SJCRH30 (cell line): Measurements from ENCODE around the gene ANO4. TPM values are rescaled to one million over a fixed set of nuclear protein-coding genes. Genes with fewer than 3 reads are reported as not detected.

ENCODE experiments used
- DNase-seq, 2 experiments: peaks; one replicate each; pipeline ENCODE4 v3.0.0-alpha.2; 2015 to 2020
- H3K27ac ChIP-seq: fragments of 250-450 bp; sonication (Bioruptor Pico); 2 replicates; pipeline ENCODE4 v1.5.1; 2020; ENCODE audit warnings: mild to moderate bottlenecking, moderate library complexity
- H3K27me3 ChIP-seq: fragments of 250-450 bp; sonication (Bioruptor Pico); 2 replicates; pipeline ENCODE4 v1.5.1; 2020; ENCODE audit warnings: mild to moderate bottlenecking, moderate library complexity
- H3K36me3 ChIP-seq: fragments of 250-450 bp; sonication (Bioruptor Pico); 2 replicates; pipeline ENCODE4 v1.5.1; 2020; ENCODE audit warnings: mild to moderate bottlenecking, moderate library complexity
- H3K4me1 ChIP-seq: fragments of 250-450 bp; sonication (Bioruptor Pico); 2 replicates; pipeline ENCODE4 v1.5.1; 2020; ENCODE audit warnings: mild to moderate bottlenecking, moderate library complexity
- H3K4me3 ChIP-seq: fragments of 250-450 bp; sonication (Bioruptor Pico); 2 replicates; pipeline ENCODE4 v1.5.1; 2020; ENCODE audit warnings: mild to moderate bottlenecking, moderate library complexity
- H3K9me3 ChIP-seq: fragments of 250-450 bp; sonication (Bioruptor Pico); replicated peaks from 2 replicates; pipeline ENCODE4 v1.5.1; 2020; ENCODE audit warnings: mild to moderate bottlenecking, moderate library complexity
- total RNA-seq: library from RNA; depleted of rRNA; stranded (reverse); fragments of >200 nt; shearing (Covaris generic); gene quantifications from 2 replicates; pipeline ENCODE4 v1.2.3, GENCODE V29; 2014; rRNA removed

Gene ANO4
- 0.16 and 0.18 TPM in 2 replicates for total RNA-seq

- DNase-seq, result peak in 1 of 2 experiments; percentile 2
- H3K4me3 ChIP-seq, result no peak within 1 kb of the TSS
- no peaks in the 10 kb centered on the region for H3K9me3 ChIP-seq
These were observed at the start of gene ANO4 for GRCh38 chr12:100794441-100795173. TSS of gene ANO4 (plus strand) at chr12:100794776. CDS start at chr12:100901786, 107,010 bp downstream.

GRCh38 chr12:100745378-100746071, 49.1 kb upstream of the ANO4 start:
- Histone ChIP-seq H3K27me3 (no peaks in the 10 kb centered on the region), H3K9me3 (no peaks in the 10 kb centered on the region), H3K27ac (no peak overlapping the region), H3K36me3 (no peaks in the 10 kb centered on the region), H3K4me1 (no peaks in the 10 kb centered on the region), H3K4me3 (no peak overlapping the region)
- DNase-seq, result no peak

More at GRCh38 chr12:100794441-100795173, at the start of gene ANO4:
- Histone ChIP-seq H3K27ac (no peak within 1 kb of the TSS), H3K4me1 (no peaks in the 10 kb centered on the region), H3K36me3 (no peaks in the 10 kb centered on the region), H3K27me3 (no peaks in the 10 kb centered on the region)

GRCh38 chr12:100752841-100753240, 41.7 kb upstream of the ANO4 start:
- no peaks in the 10 kb centered on the region for H3K27me3 ChIP-seq
- no peaks in the 10 kb centered on the region for H3K4me1 ChIP-seq
- DNase-seq, result no peak
- H3K4me3 ChIP-seq, result no peak overlapping the region
- no peak overlapping the region for H3K27ac ChIP-seq
- H3K9me3 ChIP-seq, result no peaks in the 10 kb centered on the region
- no peaks in the 10 kb centered on the region for H3K36me3 ChIP-seq

GRCh38 chr12:100753837-100754236, 40.7 kb upstream of the ANO4 start:
- no peak overlapping the region for H3K4me3 ChIP-seq
- DNase-seq, result peak in 1 of 2 experiments; percentile 11
- no peaks in the 10 kb centered on the region for H3K4me1 ChIP-seq
- no peaks in the 10 kb centered on the region for H3K27me3 ChIP-seq
- H3K36me3 ChIP-seq, result no peaks in the 10 kb centered on the region
- H3K9me3 ChIP-seq, result no peaks in the 10 kb centered on the region
- no peak overlapping the region for H3K27ac ChIP-seq

- Histone ChIP-seq H3K27ac (no peak overlapping the region), H3K4me3 (no peak overlapping the region), H3K9me3 (no peaks in the 10 kb centered on the region), H3K4me1 (no peaks in the 10 kb centered on the region), H3K36me3 (no peaks in the 10 kb centered on the region), H3K27me3 (no peaks in the 10 kb centered on the region)
- no peak for DNase-seq
These were observed 39.4 kb upstream of the ANO4 start for GRCh38 chr12:100755186-100755585.

- H3K4me1 ChIP-seq, result no peaks in the 10 kb centered on the region
- no peak overlapping the region for H3K4me3 ChIP-seq
- H3K9me3 ChIP-seq, result no peaks in the 10 kb centered on the region
- H3K27me3 ChIP-seq, result no peaks in the 10 kb centered on the region
- no peak for DNase-seq
- H3K36me3 ChIP-seq, result no peaks in the 10 kb centered on the region
- H3K27ac ChIP-seq, result no peak overlapping the region
These were observed 36.5 kb upstream of the ANO4 start for GRCh38 chr12:100758083-100758482.

GRCh38 chr12:100767371-100767770, 27.2 kb upstream of the ANO4 start:
- Histone ChIP-seq H3K4me3 (no peak overlapping the region), H3K36me3 (no peaks in the 10 kb centered on the region), H3K9me3 (no peaks in the 10 kb centered on the region), H3K4me1 (no peaks in the 10 kb centered on the region), H3K27me3 (no peaks in the 10 kb centered on the region), H3K27ac (no peak overlapping the region)
- DNase-seq, result no peak

- DNase-seq, result no peak
- no peak overlapping the region for H3K4me3 ChIP-seq
- H3K4me1 ChIP-seq, result no peaks in the 10 kb centered on the region
- no peak overlapping the region for H3K27ac ChIP-seq
- H3K27me3 ChIP-seq, result no peaks in the 10 kb centered on the region
- H3K36me3 ChIP-seq, result no peaks in the 10 kb centered on the region
- no peaks in the 10 kb centered on the region for H3K9me3 ChIP-seq
These were observed 26.6 kb upstream of the ANO4 start for GRCh38 chr12:100767950-100768349.

GRCh38 chr12:100778967-100779590, 15.5 kb upstream of the ANO4 start:
- DNase-seq, result no peak
- H3K27me3 ChIP-seq, result no peaks in the 10 kb centered on the region
- H3K4me3 ChIP-seq, result no peak overlapping the region
- H3K36me3 ChIP-seq, result no peaks in the 10 kb centered on the region
- no peaks in the 10 kb centered on the region for H3K4me1 ChIP-seq
- no peak overlapping the region for H3K27ac ChIP-seq
- no peaks in the 10 kb centered on the region for H3K9me3 ChIP-seq

GRCh38 chr12:100789146-100789545, 5.4 kb upstream of the ANO4 start:
- no peaks in the 10 kb centered on the region for H3K4me1 ChIP-seq
- H3K27me3 ChIP-seq, result no peaks in the 10 kb centered on the region
- H3K9me3 ChIP-seq, result no peaks in the 10 kb centered on the region
- DNase-seq, result no peak
- no peak overlapping the region for H3K27ac ChIP-seq
- no peak overlapping the region for H3K4me3 ChIP-seq
- H3K36me3 ChIP-seq, result no peaks in the 10 kb centered on the region

- Histone ChIP-seq H3K4me1 (no peaks in the 10 kb centered on the region), H3K27me3 (no peaks in the 10 kb centered on the region), H3K27ac (no peak overlapping the region), H3K4me3 (no peak overlapping the region), H3K9me3 (no peaks in the 10 kb centered on the region), H3K36me3 (no peaks in the 10 kb centered on the region)
- no peak for DNase-seq
These were observed 4.6 kb upstream of the ANO4 start for GRCh38 chr12:100789975-100790374.

GRCh38 chr12:100790552-100790951, 4.0 kb upstream of the ANO4 start:
- no peak overlapping the region for H3K27ac ChIP-seq
- H3K27me3 ChIP-seq, result no peaks in the 10 kb centered on the region
- H3K4me1 ChIP-seq, result no peaks in the 10 kb centered on the region
- H3K4me3 ChIP-seq, result no peak overlapping the region
- no peaks in the 10 kb centered on the region for H3K9me3 ChIP-seq
- DNase-seq, result no peak
- no peaks in the 10 kb centered on the region for H3K36me3 ChIP-seq

- Histone ChIP-seq H3K27ac (no peak overlapping the region), H3K4me1 (no peaks in the 10 kb centered on the region), H3K9me3 (no peaks in the 10 kb centered on the region), H3K27me3 (no peaks in the 10 kb centered on the region), H3K36me3 (no peaks in the 10 kb centered on the region), H3K4me3 (no peak overlapping the region)
- DNase-seq, result no peak
These were observed 1.4 kb upstream of the ANO4 start for GRCh38 chr12:100793182-100793581.

GRCh38 chr12:100795174-100795799, 711 bp downstream of the ANO4 start:
- DNase-seq, result no peak
- no peak overlapping the region for H3K27ac ChIP-seq
- H3K4me1 ChIP-seq, result no peaks in the 10 kb centered on the region
- H3K36me3 ChIP-seq, result no peaks in the 10 kb centered on the region
- H3K9me3 ChIP-seq, result no peaks in the 10 kb centered on the region
- H3K4me3 ChIP-seq, result no peak overlapping the region
- H3K27me3 ChIP-seq, result no peaks in the 10 kb centered on the region

GRCh38 chr12:100795800-100796179, 1.2 kb downstream of the ANO4 start:
- DNase-seq, result no peak
- Histone ChIP-seq H3K4me1 (no peaks in the 10 kb centered on the region), H3K4me3 (no peak overlapping the region), H3K9me3 (no peaks in the 10 kb centered on the region), H3K27me3 (no peaks in the 10 kb centered on the region), H3K36me3 (no peaks in the 10 kb centered on the region), H3K27ac (no peak overlapping the region)
